HG02884 (cell line): ENCODE measurements around the gene PPFIA2.

Experiments used
- ATAC-seq: cut with Tn5 transposase; IDR thresholded peaks from one replicate; pipeline ENCODE4 v1.9.1; 2021; ENCODE audit warnings: mild to moderate bottlenecking, moderate library complexity; ENCODE audit not compliant: unreplicated experiment

The PPFIA2 gene

DNA sequence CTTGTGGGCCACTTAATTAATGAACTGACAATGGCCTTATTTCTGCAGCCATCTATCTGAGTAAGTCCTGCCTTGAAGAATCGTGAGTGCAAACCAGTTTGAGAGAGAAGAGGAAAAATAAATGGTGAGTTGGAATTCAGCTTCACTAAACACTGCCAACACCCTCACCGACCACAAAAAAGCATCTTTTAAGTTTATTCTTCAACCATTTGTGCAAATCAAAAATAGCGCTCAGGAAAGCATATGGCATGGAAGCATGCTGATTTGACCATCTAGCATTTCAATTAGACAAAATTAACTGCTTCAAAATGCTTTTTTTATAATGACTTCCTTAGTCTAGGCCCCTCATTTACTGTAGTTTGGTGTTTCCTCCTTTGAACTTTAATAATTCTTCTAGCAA is 294.0 kb downstream of the PPFIA2 start:
- no peak for ATAC-seq

DNA sequence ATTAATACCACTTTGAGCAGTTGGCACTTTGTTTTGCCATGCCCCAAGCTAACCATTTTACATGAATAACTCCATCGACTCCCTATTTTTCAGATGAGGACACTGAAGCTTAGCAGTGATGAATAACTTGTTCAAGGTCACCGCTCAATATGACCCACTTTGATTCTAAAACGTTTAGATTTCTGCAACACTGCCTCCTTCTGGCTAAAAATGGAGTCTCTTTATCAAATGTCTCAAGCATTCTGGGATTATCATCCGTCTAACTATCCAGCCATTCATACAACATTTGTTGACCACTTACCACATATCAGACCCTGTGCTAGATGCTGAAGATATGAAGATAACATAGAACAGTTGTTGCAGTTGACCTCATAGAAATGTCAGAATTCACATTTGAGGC is 298.0 kb downstream of the PPFIA2 start:
- ATAC-seq: no peak

DNA sequence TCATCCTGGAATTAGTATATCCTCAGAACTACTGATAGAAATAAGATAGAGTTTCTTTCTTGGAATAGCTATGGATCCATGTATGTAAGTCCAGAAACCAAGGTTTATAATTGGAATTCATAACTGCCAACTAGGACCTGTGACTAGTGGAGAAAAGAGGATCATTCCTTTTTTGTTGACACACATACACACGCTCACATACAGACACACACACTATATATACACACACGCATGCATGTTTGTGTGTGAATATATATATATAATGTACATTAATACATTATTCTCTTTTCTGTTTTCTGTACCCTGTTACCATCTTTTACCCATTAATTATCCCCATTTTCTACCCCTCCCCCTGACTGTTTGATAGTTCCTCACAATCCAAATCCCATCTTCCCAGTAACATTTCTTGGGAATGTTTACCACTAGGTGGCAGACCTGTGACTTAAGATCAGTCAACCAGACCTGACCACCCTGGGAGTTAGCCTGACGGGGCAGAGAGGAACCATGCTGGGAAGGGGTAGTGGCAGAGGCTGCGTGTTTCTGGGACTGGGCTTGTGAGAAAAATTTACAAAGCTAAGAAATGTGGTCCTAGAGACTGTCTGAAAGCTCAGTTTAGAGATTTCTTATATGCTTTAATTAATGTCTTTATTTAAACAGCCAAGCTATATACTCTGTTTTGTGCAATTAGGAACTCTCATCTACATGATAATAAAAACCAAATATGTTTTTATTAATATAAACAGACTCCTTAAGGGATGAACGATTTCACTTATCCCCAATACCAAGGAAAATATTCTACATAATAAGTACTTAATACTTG is 308.0 kb downstream of the PPFIA2 start:
- peak; percentile 58 for ATAC-seq

DNA sequence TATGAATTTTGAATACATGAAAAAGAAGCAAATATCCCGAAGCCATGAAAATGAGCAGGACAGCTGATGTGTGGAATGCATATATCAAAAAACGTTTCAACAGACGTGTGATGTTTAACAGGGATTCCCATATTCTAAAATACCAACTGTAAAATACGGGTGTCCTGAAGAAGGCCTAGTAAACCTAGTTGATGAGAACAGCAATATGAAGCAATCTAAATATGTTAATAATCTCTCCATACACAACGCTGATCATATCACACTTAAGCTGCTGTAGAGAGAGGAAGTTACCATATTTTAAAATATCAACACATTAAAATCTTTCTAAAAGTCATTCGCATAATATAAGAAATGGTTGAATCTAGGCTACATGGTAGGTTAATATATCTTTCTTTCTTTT is 317.5 kb downstream of the PPFIA2 start:
- no peak for ATAC-seq

DNA sequence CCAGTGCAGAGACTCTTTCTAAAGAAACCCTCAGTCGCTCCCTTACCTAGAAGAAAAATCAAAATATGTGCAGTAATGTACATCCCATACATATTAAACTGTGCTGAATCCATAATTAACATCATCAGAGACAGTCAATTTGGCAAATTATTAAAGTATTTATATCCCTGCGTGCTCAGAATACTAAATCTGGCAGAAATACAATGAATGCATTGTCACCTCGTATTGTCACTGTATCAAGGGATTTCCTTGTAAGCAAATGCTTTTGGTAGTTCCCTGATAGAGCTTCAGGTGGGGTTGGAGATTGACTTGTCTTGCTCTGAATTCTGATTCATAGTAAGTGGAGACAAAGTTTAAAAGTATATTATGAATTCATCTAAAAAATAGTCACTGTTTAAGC is 319.1 kb downstream of the PPFIA2 start:
- ATAC-seq: no peak

DNA sequence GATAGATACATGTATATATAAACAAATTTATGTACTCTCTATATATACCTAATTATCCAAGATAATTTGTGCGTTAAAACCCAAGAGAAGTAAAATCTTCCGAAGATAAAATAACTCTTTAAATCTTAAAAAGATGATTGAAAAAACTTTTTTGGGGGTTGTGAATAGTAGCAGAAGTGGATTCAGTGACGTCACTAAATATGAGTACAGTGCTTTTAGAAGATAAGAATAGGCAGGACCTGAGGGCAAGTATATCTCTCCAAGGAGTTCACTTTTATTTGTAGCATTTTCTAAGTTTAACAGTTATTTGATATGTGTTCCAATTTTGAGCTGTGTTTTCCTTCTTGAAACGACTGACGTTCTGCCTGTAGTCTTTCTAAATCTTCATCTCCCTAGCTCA is 319.8 kb downstream of the PPFIA2 start:
- no peak for ATAC-seq

DNA sequence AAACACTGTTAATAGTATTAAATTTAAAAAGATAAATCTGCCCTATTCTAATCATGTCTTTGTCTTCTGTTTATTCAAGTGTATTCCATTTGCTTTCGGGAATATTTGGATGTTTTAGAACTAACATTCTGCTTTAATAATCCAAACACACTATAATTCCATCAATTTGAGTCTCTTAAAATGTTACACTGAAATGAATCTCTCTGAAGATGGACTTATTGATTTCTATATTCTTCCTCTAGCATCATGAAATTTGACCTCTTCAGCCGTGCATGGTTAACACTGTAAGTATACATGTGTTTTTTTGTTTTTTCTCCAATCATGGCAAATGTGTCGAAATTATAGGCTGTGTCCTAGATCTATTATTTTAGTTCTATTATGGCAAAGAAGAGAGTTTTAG is 342.1 kb downstream of the PPFIA2 start:
- no peak for ATAC-seq

DNA sequence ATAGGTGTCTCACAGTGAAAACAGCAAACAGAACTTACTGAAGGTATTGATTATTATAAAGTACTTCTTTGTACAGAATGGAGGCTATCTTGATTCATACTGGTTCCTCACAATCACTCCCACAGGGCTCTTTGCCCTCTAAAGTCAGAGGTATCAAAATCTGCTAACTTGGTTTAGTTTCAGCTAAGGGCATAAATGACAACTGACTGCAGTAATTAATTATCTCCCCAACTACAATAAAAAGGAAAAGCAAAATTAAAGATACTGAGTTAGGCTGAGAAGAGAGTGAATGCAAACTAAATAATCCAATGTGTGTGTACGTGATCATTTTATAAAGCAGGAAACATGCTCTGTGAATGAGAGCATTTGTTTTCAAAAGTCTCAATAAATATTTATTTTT is 342.6 kb downstream of the PPFIA2 start:
- ATAC-seq: no peak

DNA sequence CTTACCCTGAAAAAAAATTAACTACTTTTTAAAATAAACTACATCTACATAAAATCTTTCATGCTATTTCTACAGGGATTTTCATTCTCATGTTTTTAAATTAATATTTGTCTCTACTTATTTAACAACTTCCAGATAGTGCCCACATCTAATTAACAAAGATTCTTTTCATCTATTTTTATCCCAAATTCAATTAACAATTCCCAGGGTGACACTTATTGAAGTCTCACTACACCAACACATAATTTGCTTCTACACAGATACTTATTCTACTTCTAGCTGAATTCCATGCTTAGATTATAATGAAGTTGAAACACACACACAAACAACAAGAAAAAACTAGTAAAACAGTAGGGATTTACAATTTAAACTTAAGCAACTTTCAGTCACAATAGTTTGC is 344.7 kb downstream of the PPFIA2 start:
- ATAC-seq: no peak

DNA sequence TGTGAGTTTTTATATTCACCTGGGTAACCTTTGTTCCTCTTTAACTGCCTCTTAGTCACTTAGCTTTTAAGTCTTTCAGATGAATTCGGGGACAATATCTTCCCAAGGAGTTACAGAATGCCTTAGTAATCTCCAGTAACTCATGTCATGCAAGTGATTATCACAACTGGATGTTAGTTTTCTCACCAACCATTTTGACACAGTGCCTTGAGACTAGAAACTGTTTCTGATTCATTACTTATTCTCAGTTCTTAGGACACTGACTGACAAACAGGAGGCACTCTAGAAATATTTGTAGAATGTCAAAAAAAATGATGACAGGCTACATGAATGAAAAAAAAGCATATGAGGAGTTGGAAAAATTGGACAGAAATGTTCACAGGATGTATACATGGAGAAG is 346.2 kb downstream of the PPFIA2 start:
- no peak for ATAC-seq

DNA sequence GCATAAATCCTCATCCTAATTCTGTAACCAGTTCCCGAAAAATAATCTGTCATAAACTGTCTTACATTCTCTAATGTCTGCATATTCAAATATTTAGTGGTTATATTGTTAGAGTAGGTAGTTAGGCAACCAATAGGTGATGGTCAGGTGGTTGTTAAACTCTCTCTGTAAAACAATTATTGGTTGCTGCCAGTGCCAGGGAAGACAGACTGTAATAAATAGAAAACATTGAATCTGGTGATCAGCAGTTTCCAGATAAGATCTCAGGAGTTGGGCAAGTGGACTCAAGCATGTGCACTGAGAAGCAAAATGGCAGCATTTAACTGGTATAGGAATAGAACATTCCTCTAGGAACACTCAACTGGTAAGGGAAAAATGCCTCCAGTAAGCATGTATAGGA is 355.8 kb downstream of the PPFIA2 start:
- no peak for ATAC-seq

DNA sequence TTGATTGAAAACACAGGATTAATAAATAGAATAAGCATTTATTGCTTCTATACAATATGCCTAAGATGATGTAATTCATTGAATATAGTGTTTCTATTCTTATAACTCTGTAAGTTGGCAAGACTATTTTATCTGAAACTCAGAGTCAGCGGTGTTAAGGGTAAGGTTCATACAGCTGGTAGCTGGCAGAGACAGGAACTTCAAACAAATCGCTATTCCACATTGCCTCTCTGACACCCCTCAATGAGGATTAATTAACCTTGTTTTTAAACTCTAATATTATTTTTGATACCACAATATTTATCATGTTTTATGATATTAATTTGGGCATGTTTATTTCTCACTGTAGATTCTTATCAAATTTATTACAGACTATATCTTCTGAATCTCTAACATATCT is 357.9 kb downstream of the PPFIA2 start:
- no peak for ATAC-seq

DNA sequence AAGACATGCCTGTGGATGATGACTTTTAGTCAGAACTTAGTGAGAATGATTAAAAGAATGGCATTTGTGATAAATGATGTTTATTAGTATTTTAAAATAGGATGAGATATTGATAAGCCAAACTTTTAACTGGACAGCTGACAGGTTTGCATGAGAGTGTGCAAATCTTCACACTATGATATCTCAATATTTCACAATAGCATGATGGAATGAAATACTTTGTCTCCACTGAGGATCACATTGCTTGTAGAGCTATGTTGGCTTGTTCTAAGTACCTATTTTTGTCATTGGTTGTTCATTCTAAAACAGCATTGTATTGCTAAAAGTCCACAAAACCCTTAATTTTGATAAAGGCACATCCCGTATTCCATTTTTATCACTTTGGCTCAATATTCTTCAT is 359.1 kb downstream of the PPFIA2 start:
- no peak for ATAC-seq

DNA sequence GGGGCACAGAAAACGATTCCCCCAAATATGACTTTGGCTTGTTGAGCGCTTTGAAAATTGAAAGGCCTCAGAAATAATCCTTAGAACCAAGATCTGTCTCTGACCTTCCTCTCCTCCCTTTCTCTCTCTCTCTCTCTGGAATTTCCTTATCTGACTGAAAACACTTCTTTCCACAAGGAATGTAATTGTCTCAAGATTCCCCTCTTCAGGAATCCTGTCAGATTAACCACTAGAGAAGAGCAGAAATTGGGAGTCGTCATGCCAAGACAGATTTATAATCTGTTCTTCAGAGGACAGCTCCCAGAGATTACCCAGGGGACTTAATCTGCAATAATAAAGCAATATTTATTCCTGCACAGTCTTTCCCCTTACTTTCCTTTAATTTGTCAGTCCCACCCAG is 363.7 kb downstream of the PPFIA2 start:
- no peak for ATAC-seq

DNA sequence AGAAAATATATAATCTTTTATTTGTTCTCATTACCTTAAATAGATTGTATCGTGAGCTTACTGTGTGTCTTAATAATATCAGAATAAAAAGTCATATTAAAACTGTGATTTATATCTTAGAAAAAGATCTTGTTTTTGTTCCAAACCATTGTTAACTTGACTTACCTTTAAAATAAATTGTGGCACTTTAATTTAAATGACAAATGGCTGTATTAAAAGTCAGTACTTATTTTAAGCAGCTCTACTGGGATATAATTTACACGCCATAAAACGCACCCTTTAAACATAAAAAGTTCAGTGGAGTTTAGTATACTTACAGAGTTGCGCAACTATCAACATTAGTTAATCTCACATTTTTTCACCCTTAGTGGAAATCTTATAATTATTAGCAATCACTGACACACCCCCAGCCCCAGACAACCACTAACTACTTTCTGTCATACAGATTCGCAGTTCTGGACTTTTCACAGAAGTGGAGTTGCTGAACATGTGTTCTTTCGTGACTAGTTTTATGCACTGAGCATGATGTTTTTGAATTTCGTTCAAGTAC is 369.5 kb downstream of the PPFIA2 start:
- ATAC-seq: no peak

DNA sequence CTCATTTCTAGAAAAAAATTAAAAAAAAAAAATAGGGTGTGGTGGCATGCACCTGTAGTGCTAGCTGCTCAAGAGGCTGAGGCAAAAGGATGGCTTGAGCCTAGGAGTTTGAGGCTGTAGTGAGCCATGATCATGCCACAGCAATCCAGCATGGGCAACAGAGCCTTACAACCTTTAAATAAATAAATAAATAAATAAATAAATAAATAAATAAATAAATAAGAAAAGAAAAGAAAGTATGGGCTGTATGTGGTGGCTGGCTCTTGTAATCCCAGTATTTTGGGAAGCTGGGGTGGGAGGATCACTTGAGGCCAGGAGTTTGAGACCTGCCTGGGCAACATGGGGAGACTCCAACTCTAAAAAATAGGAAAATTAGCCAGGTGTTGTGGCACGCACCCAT is 373.0 kb downstream of the PPFIA2 start:
- ATAC-seq: no peak

DNA sequence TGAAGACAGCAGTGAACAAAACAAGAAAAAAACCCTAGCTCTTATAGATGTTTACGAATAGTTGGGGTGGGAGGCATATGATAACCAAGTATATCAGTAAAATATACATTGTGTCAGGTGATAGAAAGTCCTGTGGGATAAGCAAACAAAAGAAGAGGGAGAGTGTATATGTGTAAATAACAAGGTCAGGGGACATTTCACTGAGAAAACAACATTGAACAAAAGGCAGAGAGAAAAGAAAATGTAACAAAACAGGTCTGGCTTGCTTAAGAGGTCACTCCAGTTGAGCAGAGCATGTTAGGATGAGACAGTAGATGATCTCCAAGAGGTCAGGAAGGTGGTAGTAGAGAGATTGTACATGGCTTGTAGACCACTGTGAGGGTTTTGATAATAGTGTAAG is 377.2 kb downstream of the PPFIA2 start:
- no peak for ATAC-seq

DNA sequence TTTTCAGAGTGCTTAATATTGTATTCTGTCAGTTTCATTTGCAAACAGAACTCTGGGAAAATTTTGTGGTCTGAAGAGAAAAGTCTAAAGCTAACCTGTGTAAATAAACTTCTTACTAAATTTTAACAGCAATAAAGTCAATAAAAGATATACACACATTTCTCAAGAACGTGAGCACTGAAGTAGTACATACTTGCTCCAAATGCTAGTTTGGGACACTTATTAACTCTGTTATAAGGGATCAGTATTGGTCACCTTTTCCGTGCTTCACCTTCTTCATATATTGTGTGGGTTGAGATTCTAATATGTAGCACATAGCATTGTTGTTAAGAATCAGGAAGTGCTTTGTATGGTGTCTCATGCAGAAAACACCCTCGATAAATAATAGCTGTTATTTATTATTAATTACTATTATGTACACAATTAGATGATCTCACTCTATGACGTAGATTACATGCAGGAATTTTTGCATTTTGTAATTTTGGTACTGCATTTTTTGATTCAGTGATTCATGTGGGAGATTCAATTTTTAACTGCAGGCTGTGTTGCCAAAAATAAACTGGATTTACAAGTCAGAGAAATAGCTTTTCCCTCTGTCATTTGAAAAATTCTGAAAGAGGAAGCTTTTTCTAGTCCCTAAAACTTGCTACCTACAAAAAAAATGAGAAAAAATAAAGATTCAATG is 380.4 kb downstream of the PPFIA2 start:
- no peak for ATAC-seq

DNA sequence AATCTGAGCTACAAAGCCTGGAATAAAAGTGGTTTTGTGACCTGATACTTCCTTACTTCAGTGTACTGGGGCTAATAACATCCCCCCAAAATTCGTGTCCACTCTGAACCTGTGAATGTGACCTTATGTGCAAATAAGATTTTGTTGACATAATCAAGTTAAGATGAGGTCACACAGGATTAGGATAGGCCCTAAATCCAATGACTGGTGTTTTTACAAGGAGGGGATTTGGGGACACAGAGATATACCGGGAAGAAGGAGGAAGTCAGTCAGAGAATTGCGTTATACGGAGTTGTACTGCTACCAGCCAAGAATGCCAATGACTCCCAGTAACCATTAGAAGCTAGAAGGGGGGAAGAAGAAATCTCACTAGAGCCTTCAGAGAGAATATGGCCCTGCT is 381.4 kb downstream of the PPFIA2 start:
- no peak for ATAC-seq

DNA sequence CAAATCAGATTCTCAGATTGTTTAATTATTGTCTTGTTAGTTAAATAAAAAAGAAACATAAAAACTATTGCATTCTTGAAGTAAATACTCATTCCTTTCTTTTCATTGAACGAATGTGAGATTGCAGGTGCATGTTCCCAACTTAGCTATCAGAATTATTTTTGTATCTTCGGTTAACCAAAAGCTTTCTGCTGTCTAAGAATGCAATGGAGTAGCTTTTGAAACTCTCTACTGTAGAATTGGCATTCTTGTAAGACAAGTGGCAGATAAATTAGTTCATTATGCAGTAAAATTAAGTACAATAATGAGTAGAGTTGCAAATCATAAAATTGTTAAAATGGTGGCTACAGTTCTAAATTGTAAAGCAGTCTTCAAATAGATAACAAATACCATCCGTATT is 383.2 kb downstream of the PPFIA2 start:
- no peak for ATAC-seq

DNA sequence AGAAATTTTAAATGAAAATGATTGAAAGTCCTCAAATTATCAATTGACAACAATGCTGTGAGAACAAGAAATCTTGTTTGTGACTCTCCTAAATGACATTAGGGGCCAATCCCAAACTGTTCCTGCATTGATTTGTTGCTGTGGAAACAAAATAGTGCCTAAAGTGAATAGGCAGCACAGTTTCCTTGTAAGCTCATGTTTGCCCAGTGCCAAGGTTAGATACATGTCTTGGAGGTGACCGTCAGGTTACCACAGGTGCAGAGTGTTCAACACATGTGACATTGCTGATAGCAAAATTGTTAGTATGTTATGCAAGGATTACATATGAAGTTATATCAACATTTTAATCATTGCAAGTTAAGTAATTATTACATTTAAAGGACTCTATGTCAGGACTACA is 388.7 kb downstream of the PPFIA2 start:
- no peak for ATAC-seq

DNA sequence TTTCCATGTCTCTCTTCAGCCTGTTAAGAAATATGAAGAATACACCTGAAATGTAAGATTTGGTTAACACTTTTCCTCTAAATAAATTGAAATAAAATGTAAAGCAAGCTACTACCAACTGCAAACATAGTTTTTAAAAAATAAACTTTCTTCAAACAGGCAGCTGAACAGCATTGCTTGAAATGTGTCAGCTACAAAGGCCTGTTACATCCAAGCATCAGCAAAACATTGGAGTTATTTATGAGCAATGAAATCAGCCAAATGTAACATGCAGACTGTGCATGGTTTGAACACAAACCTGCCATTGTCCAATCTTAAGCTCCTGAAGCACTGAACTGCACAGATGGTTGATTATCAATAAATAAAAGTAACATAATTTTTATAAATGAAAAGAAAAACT is 390.0 kb downstream of the PPFIA2 start:
- ATAC-seq: no peak
